Measurements from ENCODE around the gene SIM2.

The SIM2 gene

DNA sequence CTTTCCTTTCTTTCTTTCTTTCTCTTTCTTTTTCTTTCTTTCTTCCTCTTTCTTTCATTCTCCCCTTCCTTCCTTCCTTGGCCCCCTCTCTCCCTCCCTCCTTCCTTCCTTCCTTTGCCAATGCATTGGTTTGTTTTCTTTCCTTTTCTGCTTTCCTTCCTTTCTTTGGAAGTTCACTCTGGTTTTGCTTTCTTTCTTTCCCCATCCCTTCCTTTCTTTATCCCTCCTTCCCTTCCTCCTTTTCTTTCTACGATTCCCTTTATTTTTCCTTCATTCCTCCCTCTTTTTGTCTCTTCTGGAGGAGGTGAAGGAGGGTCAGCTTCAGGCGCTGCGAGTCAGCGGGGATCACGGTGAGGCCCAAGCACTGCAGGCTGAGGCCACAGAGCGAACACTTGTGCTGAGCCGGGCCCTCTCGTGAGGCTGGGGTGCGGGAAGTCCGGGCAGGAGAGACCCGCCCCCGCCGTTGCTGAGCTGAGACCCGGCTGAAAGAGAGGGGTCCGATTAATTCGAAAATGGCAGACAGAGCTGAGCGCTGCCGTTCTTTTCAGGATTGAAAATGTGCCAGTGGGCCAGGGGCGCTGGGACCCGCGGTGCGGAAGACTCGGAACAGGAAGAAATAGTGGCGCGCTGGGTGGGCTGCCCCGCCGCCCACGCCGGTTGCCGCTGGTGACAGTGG lies 1.5 kb downstream of the SIM2 start:
- no peak for DNase-seq (ENCODE audit: low read depth, low spot score)

DNA sequence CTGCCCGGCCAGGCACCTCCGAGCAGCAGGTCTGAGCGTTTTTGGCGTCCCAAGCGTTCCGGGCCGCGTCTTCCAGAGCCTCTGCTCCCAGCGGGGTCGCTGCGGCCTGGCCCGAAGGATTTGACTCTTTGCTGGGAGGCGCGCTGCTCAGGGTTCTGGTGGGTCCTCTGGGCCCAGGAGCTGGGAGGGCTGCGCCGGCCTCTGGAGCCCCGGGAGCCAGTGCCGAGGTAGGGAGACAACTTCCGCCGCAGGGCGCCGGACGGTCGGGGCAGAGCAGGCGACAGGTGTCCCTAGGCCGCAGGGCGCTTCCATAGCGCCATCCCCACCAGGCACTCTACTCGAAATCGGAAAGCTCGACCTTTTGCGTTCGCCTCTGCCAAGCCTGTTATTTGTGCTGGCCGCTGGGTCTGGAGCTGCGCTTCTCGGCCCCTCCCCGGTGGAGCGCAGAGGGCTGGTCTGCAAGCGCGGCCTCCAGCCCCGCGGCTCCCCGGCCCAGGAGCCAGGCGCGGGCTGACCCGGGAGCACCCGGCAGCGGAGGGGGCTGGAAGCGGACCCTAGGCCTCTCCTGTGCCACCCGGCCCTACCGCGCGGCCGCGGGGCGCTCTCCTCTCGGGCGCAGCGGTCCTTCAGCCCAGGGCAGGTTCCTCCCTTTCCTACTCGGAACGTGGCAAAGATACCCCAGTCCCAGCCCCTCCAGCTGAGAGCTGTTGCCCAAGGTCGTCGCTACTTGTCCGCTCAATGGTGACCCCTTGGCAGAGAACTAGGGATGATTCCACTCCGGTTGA lies 2.2 kb downstream of the SIM2 start:
- no peak for DNase-seq (ENCODE audit: low read depth, low spot score)

DNA sequence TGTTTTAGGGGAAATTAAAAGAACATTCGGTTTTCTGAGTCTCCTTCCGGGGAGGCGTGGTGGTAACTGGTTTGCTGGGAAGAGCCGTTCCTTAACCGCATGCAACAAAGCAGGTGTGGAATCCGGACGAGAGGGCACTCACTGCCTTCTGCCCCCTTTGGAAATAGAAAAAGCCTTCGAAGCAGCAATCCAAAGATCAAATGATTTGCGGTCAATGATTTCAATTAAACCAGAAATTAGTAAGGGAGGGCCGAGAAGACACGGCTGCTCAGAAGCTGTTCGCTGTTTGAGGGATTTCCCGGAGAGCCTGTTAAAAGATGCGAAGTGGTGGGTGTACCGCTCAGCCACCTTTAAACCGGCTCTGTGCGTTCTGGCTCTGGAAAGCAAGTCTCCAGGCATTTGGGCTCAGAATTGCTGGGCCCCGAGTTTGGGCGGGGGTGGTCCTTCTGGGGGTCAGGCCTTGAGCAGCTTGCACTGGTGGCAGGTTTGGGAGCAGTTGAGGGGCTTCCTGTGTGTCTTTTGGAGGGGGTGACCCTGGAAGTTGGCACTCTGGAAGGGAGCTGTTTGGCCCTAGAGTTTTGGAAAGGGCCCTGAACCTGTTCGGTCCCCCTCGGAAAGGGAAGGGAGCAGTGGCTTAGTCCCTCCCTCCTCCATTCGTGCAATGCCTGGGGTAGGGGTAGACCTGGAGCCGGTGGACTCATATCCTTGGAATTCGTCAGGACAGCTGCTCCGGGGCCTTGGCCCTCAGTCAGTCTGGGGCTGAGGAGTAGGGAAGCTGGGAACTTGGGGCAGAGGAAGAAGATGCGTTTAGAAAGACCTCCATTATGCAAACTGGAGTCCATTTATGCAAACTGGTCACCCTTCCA lies 3.1 kb downstream of the SIM2 start:
- DNase-seq (ENCODE audit: low read depth, low spot score): no peak

DNA sequence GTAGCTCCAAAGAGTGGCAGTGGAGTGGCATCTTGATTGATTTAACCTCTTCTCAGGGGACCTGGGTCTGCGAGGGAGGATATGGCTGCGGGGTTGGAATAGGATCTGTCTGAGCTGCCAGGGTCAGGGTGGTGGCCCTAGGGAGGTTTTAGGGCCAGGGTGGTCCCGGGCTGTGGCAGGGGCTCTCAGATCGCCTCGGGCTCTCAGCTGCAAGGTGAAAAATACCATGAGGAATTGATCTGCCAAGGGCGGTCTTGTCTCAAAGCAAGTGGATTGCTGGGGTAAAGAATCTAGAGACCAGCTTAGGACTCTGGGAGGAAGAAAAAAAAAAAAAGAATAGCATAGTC lies 3.7 kb downstream of the SIM2 start:
- DNase-seq (ENCODE audit: low read depth, low spot score): no peak

DNA sequence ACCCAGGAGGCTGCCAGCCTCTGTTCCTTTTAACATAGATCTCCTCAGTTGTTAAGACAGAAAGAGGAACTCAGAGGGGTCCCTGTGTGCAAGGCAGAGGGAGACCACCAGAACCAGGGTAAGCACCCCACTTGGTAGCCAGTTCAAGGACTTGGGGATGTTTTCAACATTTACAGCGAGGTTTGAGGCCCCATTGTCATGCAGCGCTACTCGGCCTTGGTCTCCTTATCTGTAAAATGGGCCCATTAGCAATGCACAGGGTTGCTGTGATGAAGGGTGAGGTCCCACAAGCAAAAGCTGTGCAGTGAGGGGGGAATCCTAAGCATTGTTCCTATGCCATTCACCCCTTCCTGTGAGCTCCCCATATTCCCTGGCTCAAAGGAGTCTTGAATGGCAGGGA lies 4.2 kb downstream of the SIM2 start:
- no peak for DNase-seq (ENCODE audit: low read depth, low spot score)

DNA sequence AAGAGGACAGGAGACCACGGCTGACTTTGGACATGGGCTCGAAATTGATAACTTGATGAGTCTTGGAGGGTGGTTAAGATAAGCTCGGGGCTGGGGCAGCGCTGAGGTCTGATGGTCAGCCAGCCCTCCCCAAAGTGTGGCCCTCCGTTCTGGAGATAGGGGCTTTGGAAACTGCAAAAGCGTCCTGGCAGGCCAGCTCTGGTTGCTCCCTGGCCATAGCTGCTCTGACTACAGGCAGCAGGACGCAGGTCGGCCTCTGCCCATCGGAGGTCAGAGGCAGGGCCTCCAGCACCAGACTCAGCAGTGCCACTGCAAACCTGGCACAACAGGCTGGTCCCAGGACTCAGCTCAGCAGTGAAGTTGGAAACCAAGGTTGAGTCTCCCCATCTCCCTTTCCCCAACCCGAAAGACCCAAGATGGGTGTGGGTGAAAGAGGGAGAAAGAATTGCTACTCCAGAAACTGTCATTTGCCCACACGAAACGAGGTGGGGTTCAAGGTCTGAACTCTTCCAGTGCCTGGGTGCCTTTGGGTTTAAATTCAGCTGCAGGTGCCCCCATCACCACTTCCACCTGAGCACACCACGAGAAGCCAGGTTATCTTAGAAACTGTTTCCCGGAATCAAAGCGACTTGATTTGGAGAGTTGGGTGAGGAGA lies 4.8 kb downstream of the SIM2 start:
- no peak for DNase-seq (ENCODE audit: low read depth, low spot score)

DNA sequence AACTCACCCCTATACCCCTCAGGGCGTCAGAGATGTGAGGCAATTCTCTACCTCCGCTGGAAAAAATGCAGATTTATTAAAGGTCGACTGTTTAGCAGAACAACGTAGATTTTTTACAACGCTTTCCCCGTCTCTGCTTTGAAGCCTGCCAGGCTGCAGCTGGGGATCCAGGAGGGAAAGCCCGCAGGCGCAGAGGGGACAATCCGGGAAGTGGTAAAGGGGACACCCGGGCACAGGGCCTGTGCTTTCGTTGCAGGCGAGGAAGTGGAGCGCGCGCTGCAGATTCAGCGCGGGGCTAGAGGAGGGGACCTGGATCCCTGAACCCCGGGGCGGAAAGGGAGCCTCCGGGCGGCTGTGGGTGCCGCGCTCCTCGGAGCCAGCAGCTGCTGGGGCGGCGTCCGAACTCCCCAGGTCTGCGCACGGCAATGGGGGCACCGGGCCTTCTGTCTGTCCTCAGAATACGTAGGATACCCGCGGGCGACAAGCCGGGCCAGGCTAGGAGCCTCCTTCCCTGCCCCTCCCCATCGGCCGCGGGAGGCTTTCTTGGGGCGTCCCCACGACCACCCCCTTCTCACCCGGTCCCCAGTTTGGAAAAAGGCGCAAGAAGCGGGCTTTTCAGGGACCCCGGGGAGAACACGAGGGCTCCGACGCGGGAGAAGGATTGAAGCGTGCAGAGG lies 5.5 kb downstream of the SIM2 start:
- no peak for DNase-seq (ENCODE audit: low read depth, low spot score)

DNA sequence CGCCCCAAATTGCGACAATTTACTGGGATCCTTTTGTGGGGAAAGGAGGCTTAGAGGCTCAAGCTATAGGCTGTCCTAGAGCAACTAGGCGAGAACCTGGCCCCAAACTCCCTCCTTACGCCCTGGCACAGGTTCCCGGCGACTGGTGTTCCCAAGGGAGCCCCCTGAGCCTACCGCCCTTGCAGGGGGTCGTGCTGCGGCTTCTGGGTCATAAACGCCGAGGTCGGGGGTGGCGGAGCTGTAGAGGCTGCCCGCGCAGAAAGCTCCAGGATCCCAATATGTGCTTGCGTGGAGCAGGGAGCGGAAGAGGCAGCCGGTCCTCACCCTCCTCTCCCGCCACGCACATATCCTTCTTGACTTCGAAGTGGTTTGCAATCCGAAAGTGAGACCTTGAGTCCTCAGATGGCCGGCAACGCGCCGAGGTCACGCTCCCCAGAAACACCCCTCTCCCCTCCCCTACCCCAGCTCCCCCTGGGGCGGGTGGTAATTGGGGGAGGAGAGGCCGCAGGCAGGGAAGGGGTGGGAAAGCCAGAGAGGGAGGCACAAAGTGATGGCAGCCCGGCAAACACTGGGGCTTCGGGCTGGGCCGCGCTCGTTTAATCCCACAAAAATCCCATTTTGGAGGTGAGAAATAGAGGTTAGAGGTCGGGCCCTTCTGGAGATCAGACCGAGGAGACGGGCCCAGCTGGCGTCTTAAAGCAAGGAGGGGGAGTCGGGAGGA lies 6.2 kb downstream of the SIM2 start:
- DNase-seq (ENCODE audit: low read depth, low spot score): no peak

DNA sequence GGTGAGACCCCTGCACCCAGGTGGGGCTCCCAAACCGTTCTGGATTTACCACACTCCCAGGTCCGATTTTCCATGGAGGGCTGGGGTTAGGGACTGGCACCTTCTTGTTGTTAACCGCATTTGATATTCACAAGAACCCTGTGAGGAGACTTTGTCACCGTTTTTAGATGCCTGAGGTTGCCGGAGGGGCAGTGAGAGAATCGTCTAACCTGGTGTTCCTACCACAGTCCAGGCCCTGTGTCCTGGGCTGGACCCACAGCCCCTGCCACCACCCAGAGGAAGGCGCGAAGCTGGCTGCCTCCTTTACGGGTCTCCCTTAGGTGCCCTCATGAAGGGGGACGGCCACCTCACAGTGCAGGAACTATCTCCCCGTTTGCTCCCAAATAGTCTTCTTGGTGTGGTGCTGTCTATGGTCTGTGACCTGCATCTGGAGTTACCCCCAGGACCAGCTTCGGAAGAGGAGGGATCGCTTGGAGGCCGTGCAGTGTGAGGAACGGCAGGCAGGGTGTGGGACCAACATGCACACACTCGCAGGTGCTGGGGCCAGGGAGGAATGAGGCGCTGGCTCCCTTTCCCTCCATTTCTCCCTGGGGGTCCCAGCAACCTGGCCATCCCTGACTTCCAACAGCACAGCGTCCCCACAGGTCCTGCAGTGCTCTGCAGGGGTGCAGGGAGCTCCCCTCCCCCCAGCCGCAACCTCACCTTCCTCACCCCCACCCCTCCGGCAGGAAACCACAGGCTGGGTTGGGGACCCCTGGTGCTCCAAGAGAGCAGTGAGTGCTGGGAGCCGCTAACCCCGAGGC lies 7.0 kb downstream of the SIM2 start:
- no peak for DNase-seq (ENCODE audit: low read depth, low spot score)

DNA sequence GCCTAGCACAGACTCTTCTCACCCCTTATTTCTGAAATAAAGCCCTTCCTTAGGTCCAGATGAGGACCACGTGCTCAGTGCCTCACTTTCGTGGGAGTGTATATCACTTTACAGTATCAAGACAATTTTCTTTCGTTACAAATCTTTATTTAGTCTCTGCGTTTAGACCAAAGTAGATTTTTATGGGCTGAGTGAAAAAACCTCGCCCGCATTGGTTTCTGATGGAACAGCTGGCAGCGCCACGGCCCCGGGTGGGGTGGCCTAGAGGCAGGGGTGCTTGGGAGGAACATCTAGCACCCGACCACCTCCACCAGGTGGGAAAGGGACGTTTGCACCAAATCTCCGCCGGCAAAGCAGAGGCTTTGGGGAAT lies 7.6 kb downstream of the SIM2 start:
- DNase-seq (ENCODE audit: low read depth, low spot score): no peak

DNA sequence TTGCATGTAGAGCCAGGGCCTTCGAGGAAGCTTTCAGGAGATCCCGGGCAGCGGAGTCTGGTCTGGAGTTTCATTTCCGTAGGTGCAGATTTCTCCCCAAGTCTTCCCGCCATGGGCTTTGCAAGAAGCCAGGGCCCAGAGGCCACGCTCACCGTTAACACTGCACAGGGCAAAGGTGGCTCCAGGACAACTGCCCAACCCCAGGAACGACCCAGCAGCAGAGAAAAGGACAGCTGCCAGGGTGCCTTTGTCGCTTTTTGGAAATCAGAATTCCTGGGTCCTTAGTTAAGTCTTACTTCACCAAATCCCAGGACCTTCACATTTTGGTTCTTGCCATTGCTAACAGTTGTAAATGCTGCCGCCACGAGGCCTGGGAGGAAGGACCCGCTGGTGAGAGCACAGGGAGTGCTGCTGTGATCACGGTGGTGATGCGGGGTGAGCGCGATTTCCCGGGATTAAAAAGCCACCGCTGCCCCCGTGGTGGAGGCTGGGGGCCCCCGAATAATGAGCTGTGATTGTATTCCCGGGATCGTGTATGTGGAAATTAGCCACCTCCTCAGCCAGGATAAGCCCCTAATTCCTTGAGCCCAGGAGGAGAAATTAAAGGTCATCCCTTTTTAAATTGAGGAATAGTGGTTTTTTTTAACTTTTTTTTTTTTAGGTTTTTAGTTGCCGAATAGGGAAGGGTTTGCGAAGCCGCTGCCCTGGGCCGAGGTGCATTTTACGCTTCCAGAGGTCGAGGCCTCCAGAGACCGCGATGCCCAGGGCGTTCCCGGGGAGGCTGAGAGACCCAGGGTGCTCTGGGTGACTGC lies 8.2 kb downstream of the SIM2 start:
- no peak for DNase-seq (ENCODE audit: low read depth, low spot score)

DNA sequence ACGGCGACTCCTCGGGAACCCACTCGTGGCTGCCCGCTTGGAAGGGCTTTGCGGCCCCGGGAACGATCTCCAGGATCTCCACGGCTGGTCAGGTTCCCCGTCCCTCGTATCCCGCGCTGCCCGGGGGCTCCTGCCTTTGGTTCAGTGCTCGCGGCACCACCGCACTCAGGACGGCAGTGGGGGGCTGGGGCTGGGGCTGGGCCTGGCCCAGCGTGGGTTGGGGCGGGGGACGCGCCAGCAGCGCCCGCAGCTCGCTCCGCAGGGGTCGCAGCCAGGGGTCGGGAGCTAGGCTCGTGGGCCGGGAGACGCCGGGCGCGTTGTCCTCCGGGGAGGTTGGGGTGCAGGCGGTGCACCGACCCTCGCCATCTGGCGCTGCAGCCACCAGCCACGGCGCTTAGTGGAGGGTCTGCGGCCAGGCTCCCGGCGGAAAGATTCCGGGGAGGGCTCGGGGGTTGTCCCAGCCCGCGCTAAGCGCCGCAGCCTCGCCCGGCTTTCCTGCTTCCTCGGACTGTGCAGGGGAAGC lies 8.9 kb downstream of the SIM2 start:
- no peak for DNase-seq (ENCODE audit: low read depth, low spot score)

DNA sequence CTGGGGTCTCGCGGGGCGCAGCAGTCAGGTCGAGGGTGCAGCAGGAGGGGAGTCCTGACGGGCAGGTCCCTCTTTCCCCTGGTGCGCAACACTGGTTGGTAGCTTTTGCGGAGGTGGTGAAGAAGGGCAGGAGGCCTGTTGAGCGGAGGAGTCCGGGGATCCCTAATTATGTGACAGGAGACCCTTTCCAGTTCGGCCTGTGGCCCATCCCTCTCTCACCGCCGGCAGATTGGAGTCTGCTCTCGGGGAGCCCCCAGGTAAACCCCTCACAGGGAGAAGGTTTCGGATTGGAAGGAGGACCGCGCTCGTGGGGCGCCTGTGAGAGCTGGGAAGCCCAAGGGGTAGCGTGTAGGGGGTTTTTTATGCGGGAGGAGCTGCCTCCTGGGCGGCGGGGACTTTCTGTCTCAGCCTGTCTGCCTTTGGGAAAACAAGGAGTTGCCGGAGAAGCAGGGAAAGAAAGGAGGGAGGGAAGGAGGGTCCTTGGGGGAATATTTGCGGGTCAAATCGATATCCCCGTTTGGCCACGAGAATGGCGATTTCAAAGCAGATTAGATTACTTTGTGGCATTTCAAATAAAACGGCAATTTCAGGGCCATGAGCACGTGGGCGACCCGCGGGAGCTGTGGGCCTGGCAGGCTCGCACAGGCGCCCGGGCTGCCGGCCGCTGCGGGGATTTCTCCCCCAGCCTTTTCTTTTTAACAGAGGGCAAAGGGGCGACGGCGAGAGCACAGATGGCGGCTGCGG lies 9.5 kb downstream of the SIM2 start:
- no peak for DNase-seq (ENCODE audit: low read depth, low spot score)

DNA sequence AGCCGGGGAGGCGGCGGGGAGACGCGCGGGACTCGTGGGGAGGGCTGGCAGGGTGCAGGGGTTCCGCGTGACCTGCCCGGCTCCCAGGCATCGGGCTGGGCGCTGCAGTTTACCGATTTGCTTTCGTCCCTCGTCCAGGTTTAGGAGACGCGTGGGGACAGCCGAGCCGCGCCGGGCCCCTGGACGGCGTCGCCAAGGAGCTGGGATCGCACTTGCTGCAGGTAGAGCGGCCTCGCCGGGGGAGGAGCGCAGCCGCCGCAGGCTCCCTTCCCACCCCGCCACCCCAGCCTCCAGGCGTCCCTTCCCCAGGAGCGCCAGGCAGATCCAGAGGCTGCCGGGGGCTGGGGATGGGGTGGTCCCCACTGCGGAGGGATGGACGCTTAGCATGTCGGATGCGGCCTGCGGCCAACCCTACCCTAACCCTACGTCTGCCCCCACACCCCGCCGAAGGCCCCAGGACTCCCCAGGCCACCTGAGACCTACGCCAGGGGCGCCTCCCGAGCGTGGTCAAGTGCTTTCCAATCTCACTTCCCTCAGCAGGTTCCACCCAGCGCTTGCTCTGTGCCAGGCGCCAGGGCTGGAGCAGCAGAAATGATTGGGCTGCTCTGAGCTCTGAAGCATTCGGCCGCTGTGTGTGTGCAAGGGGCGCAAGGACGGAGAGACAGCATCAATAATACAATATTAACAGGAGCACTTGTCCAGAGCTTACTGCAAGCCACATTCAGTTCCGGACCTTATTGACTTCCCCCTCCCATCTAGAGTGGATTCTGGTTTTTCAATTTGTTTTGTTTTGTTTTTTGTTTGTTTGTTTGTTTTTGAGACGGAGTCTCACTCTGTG lies 10.3 kb downstream of the SIM2 start:
- no peak for DNase-seq (ENCODE audit: low read depth, low spot score)

DNA sequence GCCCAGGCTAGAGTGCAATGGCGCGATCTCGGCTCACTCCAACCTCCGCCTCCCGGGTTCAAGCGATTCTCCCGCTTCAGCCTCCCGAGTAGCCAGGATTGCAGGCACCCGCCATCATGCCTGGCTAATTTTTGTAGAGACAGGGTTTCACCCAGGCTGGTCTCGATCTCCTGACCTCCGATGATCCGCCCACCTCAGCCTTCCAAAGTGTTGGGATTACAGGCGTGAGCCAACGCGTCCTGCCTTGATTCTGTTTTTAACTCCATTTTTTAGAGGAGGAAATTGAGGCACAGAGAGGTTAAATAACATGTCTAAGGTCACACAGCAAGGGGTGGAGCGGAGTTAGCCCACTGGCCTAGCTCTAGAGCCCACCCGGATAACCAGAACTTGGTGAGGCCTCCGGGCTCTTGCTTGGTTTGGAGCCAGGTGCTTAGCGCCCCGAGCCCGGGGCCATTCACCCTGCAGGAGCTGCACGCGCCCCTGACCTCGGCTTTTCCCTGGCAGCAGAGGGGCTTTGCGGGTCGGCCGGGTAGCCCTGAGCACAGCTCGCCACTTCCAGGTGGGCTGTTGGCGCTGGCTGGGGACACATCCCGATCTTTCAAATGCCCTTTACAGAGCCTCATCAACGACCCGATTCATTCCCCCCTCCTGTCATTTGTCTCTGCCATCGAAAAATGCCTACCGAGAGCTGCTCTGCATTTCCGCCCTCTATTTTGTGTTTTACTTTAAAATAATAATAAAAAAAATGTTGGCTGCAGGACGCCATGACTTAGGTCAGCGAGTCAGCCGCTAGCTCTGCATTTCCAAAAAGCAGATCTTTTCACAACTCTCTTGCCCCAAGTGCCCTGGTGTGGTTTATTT lies 11.2 kb downstream of the SIM2 start:
- no peak for DNase-seq (ENCODE audit: low read depth, low spot score)

DNA sequence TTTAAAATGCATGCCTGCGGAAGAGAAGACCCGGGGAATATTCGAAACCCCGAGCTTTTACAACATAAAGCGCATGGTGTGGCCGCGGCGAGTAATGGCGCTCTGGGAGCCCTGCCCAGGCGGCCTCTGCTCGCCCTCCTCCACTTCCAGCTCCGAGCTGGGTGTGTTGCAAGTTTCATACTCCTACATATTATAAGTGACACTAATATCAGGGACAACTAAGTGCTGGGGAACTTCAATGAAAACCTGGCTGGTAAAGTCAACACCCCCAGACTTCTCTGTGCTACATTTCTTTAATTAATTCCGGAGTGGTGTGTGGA lies 11.8 kb downstream of the SIM2 start:
- DNase-seq (ENCODE audit: low read depth, low spot score): no peak

DNA sequence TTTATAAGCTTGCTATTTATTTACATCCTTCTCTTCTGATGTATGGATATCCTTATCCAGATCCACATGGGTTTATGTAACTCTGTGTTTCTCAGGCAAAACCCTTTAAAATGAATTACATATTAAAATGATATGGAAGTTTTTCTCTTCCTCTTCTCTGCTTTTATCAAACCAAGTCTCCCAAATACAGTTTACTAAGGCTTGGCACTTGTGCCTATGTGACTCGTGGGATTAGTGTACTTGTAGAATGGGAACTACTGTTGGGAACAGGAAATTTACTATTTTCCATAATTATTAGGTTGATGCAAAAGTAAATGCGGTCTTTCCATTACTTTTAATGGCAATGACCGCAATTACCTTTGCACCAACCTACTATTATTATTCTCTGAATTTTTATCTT lies 14.8 kb downstream of the SIM2 start:
- DNase-seq (ENCODE audit: low read depth, low spot score): no peak
